Esophagus (tissue), 2 donors: Measurements from ENCODE around the gene LDLRAD4. TPM values are rescaled to one million over a fixed set of nuclear protein-coding genes. Genes with fewer than 3 reads are reported as not detected.

Source experiments
- H3K27ac ChIP-seq, 2 donors: one replicate each; pipeline ENCODE4 v1.5.1; 2013; ENCODE audit warnings: low read depth in 2 of 2, mild to moderate bottlenecking in 2 of 2, inconsistent platforms in 1 of 2, low read length in 1 of 2, moderate library complexity in 1 of 2
- H3K27me3 ChIP-seq, 2 donors: one replicate each; pipeline ENCODE4 v1.6.1; 2013; ENCODE audit warnings: low read length in 2 of 2, control low read depth in 1 of 2, mild to moderate bottlenecking in 1 of 2; ENCODE audit not compliant: insufficient read depth in 2 of 2, control insufficient read depth in 1 of 2
- H3K36me3 ChIP-seq, 2 donors: one replicate each; pipeline ENCODE4 v1.6.1; 2013; ENCODE audit warnings: low read length in 1 of 2; ENCODE audit not compliant: control insufficient read depth in 2 of 2, insufficient read depth in 2 of 2
- H3K4me1 ChIP-seq, 2 donors: one replicate each; pipeline ENCODE4 v1.6.1; 2013; ENCODE audit warnings: low read length in 1 of 2; ENCODE audit not compliant: control insufficient read depth in 2 of 2, insufficient read depth in 2 of 2
- H3K4me3 ChIP-seq, 2 donors: one replicate each; pipeline ENCODE4 v1.5.1; 2013; ENCODE audit warnings: low read length in 2 of 2, mild to moderate bottlenecking in 2 of 2, low read depth in 1 of 2, moderate library complexity in 1 of 2
- H3K9me3 ChIP-seq, 2 donors: one replicate each; pipeline ENCODE4 v1.6.1; 2013; ENCODE audit warnings: mild to moderate bottlenecking in 2 of 2, low read depth in 1 of 2, low read length in 1 of 2, moderate library complexity in 1 of 2; ENCODE audit not compliant: control insufficient read depth in 2 of 2, insufficient read depth in 1 of 2
- WGBS, 2 donors: extraction: QIAGEN DNeasy Blood & Tissue Kit; methylation state at CpG; one replicate each; pipeline ENCODE4 v1.1.7; 2013; 5-methylcytosine and 5-hydroxymethylcytosine counted together
- polyA plus RNA-seq, 2 donors: library from polyadenylated mRNA; stranded (reverse); fragments of 200-250 nt; gene quantifications; one replicate each; pipeline ENCODE4 v1.2.3, GENCODE V29; 2013
- donor health status: healthy with polysubstance abuse.
- donor health status: Bipolar disorder and iron deficiency.

Gene LDLRAD4
- polyA plus RNA-seq, 2 donors = 0.79 to 0.99 TPM

- Histone ChIP-seq H3K9me3 (no peaks in the 10 kb centered on the region), H3K27me3 (no peaks in the 10 kb centered on the region), H3K27ac (no peak overlapping the region), H3K4me3 (no peak overlapping the region), H3K4me1 (peaks cover 0 to 7% of the 10 kb centered on the region in 2 donors), H3K36me3 (no peaks in the 10 kb centered on the region)
- 78 to 79% methylated on average over 6 of the region's 6 CpGs for WGBS, 2 donors
Measured at GRCh38 chr18:13445241-13445897, 226.8 kb downstream of the LDLRAD4 start.

GRCh38 chr18:13446024-13446423 is 227.5 kb downstream of the LDLRAD4 start:
- 60 to 81% methylated on average over 6 of the region's 6 CpGs for WGBS, 2 donors
- H3K27me3 ChIP-seq = no peaks in the 10 kb centered on the region
- no peaks in the 10 kb centered on the region for H3K9me3 ChIP-seq
- no peaks in the 10 kb centered on the region for H3K36me3 ChIP-seq
- peaks cover 0 to 7% of the 10 kb centered on the region in 2 donors for H3K4me1 ChIP-seq
- no peak overlapping the region for H3K4me3 ChIP-seq
- no peak overlapping the region for H3K27ac ChIP-seq

GRCh38 chr18:13446610-13447461 is 228.3 kb downstream of the LDLRAD4 start:
- Histone ChIP-seq H3K27ac (no peak overlapping the region), H3K9me3 (no peaks in the 10 kb centered on the region), H3K36me3 (no peaks in the 10 kb centered on the region), H3K4me3 (no peak overlapping the region), H3K4me1 (peaks cover 0 to 7% of the 10 kb centered on the region in 2 donors), H3K27me3 (no peaks in the 10 kb centered on the region)
- 53 to 55% methylated on average over 22 of the region's 22 CpGs for WGBS, 2 donors

GRCh38 chr18:13447621-13448334 is 229.2 kb downstream of the LDLRAD4 start:
- Histone ChIP-seq H3K4me3 (no peak overlapping the region), H3K36me3 (no peaks in the 10 kb centered on the region), H3K9me3 (no peaks in the 10 kb centered on the region), H3K27ac (no peak overlapping the region), H3K4me1 (peaks cover 0 to 14% of the 10 kb centered on the region in 2 donors), H3K27me3 (no peaks in the 10 kb centered on the region)
- 53 to 63% methylated on average over 22 of the region's 22 CpGs for WGBS, 2 donors

- 83 to 84% methylated on average over 19 of the region's 19 CpGs for WGBS, 2 donors
- Histone ChIP-seq H3K36me3 (no peaks in the 10 kb centered on the region), H3K4me3 (no peak overlapping the region), H3K27me3 (no peaks in the 10 kb centered on the region), H3K27ac (no peak overlapping the region), H3K4me1 (peaks cover 0 to 15% of the 10 kb centered on the region in 2 donors), H3K9me3 (no peaks in the 10 kb centered on the region)
Measured at GRCh38 chr18:13448335-13448795, 229.8 kb downstream of the LDLRAD4 start.

- no peaks in the 10 kb centered on the region for H3K9me3 ChIP-seq
- H3K4me3 ChIP-seq = no peak overlapping the region
- 97% methylated on average over 9 of the region's 9 CpGs for WGBS, 2 donors
- H3K27ac ChIP-seq = no peak overlapping the region
- no peaks in the 10 kb centered on the region for H3K36me3 ChIP-seq
- peaks cover 0 to 15% of the 10 kb centered on the region in 2 donors for H3K4me1 ChIP-seq
- H3K27me3 ChIP-seq = no peaks in the 10 kb centered on the region
Measured at GRCh38 chr18:13449651-13450050, 231.1 kb downstream of the LDLRAD4 start.

- WGBS, 2 donors = 83 to 84% methylated on average over 10 of the region's 10 CpGs
- no peaks in the 10 kb centered on the region for H3K27me3 ChIP-seq
- no peaks in the 10 kb centered on the region for H3K9me3 ChIP-seq
- peaks cover 0 to 14% of the 10 kb centered on the region in 2 donors for H3K4me1 ChIP-seq
- H3K4me3 ChIP-seq = no peak overlapping the region
- no peak overlapping the region for H3K27ac ChIP-seq
- no peaks in the 10 kb centered on the region for H3K36me3 ChIP-seq
Measured at GRCh38 chr18:13450289-13451212, 232.0 kb downstream of the LDLRAD4 start.

- 92% methylated on average over 3 of the region's 3 CpGs for WGBS, 2 donors
- H3K9me3 ChIP-seq = no peaks in the 10 kb centered on the region
- H3K36me3 ChIP-seq = no peaks in the 10 kb centered on the region
- H3K4me3 ChIP-seq = no peak overlapping the region
- no peak overlapping the region for H3K27ac ChIP-seq
- no peaks in the 10 kb centered on the region for H3K27me3 ChIP-seq
- H3K4me1 ChIP-seq = peaks cover 0 to 14% of the 10 kb centered on the region in 2 donors
Measured at GRCh38 chr18:13451213-13451540, 232.6 kb downstream of the LDLRAD4 start.
